ENCODE results near the gene MYH3.

The MYH3 gene

DNA sequence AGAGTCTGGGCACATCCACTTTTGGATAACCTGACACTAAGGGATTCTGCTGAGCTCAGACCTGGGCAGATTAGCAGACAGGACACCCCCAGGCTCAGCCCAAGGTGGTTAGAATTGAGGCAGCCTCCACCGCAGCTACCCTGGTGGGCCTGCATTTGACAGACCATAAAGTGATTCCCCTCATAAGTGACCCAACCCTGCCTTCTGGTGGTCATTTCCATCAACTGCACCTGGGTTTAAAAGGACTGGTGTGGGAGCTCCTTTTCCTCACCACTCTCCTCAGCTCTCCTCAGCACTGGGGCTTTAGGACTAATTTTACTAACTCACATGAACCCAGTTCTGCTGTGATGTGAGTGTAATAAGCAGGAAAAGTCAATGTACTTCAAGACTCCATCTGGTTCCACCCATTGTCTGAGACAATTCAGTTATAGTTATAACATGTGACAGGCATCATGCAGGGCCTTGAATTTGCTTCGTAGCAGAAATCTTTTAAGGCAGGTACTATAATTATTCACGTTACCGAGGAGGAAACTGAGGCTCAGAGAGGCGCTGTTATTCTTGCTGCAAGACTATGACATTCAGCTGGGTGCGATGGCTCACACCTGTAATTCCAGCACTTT lies 42.5 kb downstream of the MYH3 start:
- Histone ChIP-seq H3K4me1 (ENCODE audit: control insufficient read depth, insufficient read depth, low read length, poor library complexity, severe bottlenecking) (peaks cover 9% of the 10 kb centered on the region), H3K27ac (ENCODE audit: low read depth, low read length, severe bottlenecking) (no peak overlapping the region), H3K36me3 (ENCODE audit: control insufficient read depth, insufficient read depth, low read length) (no peaks in the 10 kb centered on the region), H3K4me3 (ENCODE audit: extremely low read depth, insufficient read depth, low read length, poor library complexity, severe bottlenecking) (no peak overlapping the region), H3K9me3 (ENCODE audit: control insufficient read depth, low read length) (no peaks in the 10 kb centered on the region)
- WGBS, 2 experiments (ENCODE audit: insufficient coverage in 2 of 2): 78 to 92% methylated on average over 5 of the region's 6 CpGs

DNA sequence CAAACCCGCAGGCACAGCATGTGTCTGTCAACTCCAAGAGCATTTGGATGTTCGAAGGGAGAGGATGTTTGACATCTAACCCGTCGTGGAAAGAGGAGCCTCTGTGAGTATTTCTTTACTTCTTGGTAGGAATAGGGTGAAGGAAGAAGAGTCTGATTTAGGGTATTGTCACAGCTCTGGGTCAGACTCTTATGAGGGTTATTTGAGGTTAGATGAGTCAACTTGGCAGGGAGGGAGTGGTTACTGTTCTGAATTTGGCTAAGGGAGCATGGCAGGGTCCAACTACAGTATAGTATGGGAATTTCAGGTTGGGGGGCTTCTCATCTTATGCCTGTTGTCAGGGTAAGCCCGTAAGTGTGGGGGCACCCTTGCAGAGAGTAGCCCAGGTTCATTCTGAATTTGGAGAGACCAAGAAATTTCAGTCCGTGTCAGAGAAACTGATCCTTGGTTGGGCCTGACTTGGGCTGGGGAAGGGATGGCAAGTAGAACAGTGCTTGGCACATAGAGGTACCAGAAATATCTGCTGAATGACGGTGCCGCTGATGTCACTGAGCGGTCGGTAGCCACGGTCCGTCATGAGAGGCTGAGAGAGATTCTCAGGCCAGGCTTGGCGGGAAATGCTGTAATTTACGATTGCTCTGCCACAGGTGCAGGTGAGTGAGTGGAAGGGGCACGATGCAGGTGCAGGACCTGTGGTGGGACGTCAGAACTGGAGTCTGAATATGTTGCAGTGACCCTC lies 43.2 kb downstream of the MYH3 start:
- H3K4me3 ChIP-seq (ENCODE audit: extremely low read depth, insufficient read depth, low read length, poor library complexity, severe bottlenecking): no peak overlapping the region
- no peak overlapping the region for H3K27ac ChIP-seq (ENCODE audit: low read depth, low read length, severe bottlenecking)
- WGBS, 2 experiments (ENCODE audit: insufficient coverage in 2 of 2): 87 to 90% methylated on average over 15 to 16 of the region's 16 CpGs
- H3K36me3 ChIP-seq (ENCODE audit: control insufficient read depth, insufficient read depth, low read length): no peaks in the 10 kb centered on the region
- peaks cover 9% of the 10 kb centered on the region for H3K4me1 ChIP-seq (ENCODE audit: control insufficient read depth, insufficient read depth, low read length, poor library complexity, severe bottlenecking)
- no peaks in the 10 kb centered on the region for H3K9me3 ChIP-seq (ENCODE audit: control insufficient read depth, low read length)

DNA sequence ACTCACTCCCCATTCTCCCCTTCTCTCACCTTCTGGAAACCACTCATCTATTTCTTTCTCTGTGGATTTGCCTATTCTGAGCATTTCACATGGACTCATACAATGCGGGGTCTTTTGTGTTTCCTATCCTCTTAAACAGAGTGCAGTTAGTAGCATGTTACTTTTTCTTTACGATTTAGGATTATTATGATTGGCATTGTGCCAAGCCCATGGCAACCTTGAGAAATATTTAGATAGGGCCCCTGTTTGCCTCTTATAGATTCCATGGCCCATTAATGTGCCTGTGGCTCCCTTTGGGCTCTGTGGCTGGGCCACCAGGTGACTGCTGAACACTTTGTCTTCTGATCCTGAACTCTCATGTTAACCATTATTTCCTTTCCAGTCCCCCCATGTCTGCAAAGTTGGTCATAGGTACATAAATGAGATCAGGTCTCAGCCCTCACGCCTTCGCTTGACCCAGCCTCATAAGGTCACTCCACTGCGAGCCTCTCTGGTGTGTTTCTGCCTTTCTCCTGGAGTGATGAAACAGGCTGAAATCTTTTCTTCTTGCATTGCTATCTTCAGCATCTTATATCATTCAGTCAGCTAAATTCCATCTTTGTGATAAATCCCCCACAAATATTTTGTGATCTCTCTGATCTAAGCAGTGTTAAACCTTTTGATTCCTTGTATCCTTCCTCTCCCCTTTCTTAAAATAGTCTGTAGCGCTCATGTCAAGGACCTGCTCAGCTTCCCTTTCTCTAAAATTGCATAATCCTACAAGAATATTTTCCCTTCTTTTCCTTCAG lies 44.0 kb downstream of the MYH3 start:
- Histone ChIP-seq H3K36me3 (ENCODE audit: control insufficient read depth, insufficient read depth, low read length) (no peaks in the 10 kb centered on the region), H3K27ac (ENCODE audit: low read depth, low read length, severe bottlenecking) (no peak overlapping the region), H3K4me1 (ENCODE audit: control insufficient read depth, insufficient read depth, low read length, poor library complexity, severe bottlenecking) (peaks cover 9% of the 10 kb centered on the region), H3K4me3 (ENCODE audit: extremely low read depth, insufficient read depth, low read length, poor library complexity, severe bottlenecking) (no peak overlapping the region), H3K9me3 (ENCODE audit: control insufficient read depth, low read length) (no peaks in the 10 kb centered on the region)
- 77 to 98% methylated on average over 3 to 4 of the region's 6 CpGs for WGBS, 2 experiments (ENCODE audit: insufficient coverage in 2 of 2)

DNA sequence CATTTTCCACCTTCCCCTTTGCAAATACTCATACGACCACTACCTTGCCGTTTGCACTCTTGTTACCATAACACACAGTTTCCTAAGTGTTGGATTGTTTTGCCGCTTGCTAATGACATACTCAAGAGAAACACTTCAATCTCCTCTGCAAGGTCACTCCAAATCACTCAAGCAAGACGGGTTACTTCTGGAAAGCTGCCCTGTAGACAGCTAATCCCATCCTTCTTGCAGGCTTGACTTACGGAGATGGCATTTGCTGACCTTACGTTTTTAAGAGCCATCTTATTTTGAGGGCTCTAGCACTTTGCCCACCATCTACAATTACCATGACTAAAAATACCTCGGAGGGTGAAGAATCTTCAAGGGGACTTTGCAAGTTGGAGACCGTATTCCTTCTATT lies 46.2 kb downstream of the MYH3 start:
- no peaks in the 10 kb centered on the region for H3K9me3 ChIP-seq (ENCODE audit: control insufficient read depth, low read length)
- H3K27ac ChIP-seq (ENCODE audit: low read depth, low read length, severe bottlenecking): no peak overlapping the region
- 84 to 90% methylated on average over 8 of the region's 8 CpGs for WGBS, 2 experiments (ENCODE audit: insufficient coverage in 2 of 2)
- peaks cover 9% of the 10 kb centered on the region for H3K4me1 ChIP-seq (ENCODE audit: control insufficient read depth, insufficient read depth, low read length, poor library complexity, severe bottlenecking)
- no peaks in the 10 kb centered on the region for H3K36me3 ChIP-seq (ENCODE audit: control insufficient read depth, insufficient read depth, low read length)
- no peak overlapping the region for H3K4me3 ChIP-seq (ENCODE audit: extremely low read depth, insufficient read depth, low read length, poor library complexity, severe bottlenecking)

DNA sequence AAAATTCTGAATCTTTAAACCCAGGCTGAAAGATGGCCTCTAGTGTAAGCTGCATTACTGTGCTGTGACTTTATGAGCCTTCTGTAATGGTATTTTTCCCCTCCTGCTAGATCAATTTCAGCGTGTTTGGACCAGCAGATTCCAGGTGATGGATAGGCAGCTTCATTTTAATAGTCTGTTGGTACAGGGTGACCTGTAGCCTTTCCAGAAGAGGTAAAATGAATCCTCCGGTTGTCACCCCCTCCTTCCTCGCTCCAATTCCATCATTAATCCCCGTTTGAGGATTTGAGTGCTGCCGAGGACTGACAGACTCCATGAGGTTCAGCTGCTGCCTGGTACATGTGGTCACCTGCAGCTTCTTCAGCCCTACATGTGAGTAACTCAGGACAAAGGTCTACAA lies 48.9 kb downstream of the MYH3 start:
- Histone ChIP-seq H3K27ac (ENCODE audit: low read depth, low read length, severe bottlenecking) (no peak overlapping the region), H3K36me3 (ENCODE audit: control insufficient read depth, insufficient read depth, low read length) (no peaks in the 10 kb centered on the region), H3K9me3 (ENCODE audit: control insufficient read depth, low read length) (no peaks in the 10 kb centered on the region), H3K4me1 (ENCODE audit: control insufficient read depth, insufficient read depth, low read length, poor library complexity, severe bottlenecking) (no peaks in the 10 kb centered on the region), H3K4me3 (ENCODE audit: extremely low read depth, insufficient read depth, low read length, poor library complexity, severe bottlenecking) (no peak overlapping the region)
- 89 to 96% methylated on average over 3 to 4 of the region's 5 CpGs for WGBS, 2 experiments (ENCODE audit: insufficient coverage in 2 of 2)

DNA sequence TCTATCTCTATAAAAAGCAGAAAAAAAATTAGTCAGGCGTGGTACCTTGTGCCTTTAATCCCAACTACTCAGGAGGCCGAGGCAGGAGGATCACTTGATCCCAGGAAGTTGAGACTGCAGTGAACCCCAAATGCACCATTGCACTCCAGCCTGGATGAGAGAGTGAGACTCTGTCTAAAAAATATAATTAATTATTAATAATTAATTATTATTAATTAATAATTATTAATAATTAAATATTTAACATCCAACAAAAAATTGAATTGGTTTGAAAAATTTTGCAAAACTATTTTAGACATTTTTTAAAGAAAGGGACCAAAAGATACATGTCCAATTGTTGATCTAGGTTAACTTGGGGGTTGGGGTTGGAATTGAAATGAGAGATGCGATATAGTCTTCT lies 51.0 kb downstream of the MYH3 start:
- H3K27ac ChIP-seq (ENCODE audit: low read depth, low read length, severe bottlenecking): no peak overlapping the region
- H3K4me3 ChIP-seq (ENCODE audit: extremely low read depth, insufficient read depth, low read length, poor library complexity, severe bottlenecking): no peak overlapping the region
- WGBS, 2 experiments (ENCODE audit: insufficient coverage in 2 of 2): 100% methylated on average over 2 of the region's 3 CpGs; no CpG with 5 or more reads in 1 of the 2 experiments
- no peaks in the 10 kb centered on the region for H3K36me3 ChIP-seq (ENCODE audit: control insufficient read depth, insufficient read depth, low read length)
- no peaks in the 10 kb centered on the region for H3K9me3 ChIP-seq (ENCODE audit: control insufficient read depth, low read length)
- no peaks in the 10 kb centered on the region for H3K4me1 ChIP-seq (ENCODE audit: control insufficient read depth, insufficient read depth, low read length, poor library complexity, severe bottlenecking)

DNA sequence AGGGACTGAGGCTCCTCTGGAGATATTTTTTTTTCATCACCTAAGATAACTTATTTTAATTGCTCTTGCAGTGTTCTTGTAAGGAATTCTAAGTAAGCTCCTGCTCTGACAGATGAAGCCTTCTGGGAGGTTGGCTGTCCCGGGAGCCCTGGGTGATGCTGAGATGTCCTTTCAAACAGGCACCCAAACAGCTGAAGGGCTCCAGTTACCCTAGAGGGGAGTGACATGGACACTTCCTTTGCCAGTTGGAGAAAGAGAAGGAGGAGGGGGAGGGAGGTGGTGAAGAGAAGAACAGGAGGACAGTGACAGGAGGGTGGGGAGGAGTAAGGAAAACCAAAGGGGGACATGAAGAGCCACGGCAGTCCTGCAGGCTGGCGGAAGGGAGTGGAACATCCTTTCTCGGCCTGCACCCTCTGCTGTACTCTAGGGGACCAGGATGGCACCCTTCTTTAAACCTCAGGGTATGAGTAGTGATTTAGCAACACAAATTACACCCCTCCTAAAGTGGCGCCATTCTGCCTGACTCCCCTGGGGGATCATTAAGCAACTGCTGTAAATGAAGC lies 51.8 kb downstream of the MYH3 start:
- 67% methylated on average over 2 of the region's 5 CpGs; no CpG with 5 or more reads in 1 of the 2 experiments for WGBS, 2 experiments (ENCODE audit: insufficient coverage in 2 of 2)
- Histone ChIP-seq H3K36me3 (ENCODE audit: control insufficient read depth, insufficient read depth, low read length) (no peaks in the 10 kb centered on the region), H3K4me3 (ENCODE audit: extremely low read depth, insufficient read depth, low read length, poor library complexity, severe bottlenecking) (no peak overlapping the region), H3K4me1 (ENCODE audit: control insufficient read depth, insufficient read depth, low read length, poor library complexity, severe bottlenecking) (no peaks in the 10 kb centered on the region), H3K9me3 (ENCODE audit: control insufficient read depth, low read length) (no peaks in the 10 kb centered on the region), H3K27ac (ENCODE audit: low read depth, low read length, severe bottlenecking) (no peak overlapping the region)

DNA sequence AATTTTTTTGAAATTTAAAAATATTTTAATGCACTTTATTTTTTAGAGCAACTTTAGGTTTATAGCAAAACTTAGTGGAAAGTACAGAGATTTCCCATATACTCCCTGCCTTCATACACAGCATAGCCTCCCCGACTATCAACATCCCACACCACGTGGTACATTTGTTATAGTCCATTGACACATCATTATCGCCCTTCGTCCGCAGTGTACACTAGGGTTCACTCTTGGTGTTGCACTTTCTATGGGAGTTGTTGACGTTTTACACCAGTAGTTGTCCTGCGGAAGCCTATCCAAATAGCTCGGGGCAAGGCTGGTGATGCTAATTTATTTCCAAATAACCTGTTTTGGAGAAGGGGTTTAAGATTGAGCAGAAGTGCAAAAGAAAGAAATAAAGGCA lies 52.6 kb downstream of the MYH3 start:
- WGBS, 2 experiments (ENCODE audit: insufficient coverage in 2 of 2): 89 to 96% methylated on average over 4 to 8 of the region's 8 CpGs

DNA sequence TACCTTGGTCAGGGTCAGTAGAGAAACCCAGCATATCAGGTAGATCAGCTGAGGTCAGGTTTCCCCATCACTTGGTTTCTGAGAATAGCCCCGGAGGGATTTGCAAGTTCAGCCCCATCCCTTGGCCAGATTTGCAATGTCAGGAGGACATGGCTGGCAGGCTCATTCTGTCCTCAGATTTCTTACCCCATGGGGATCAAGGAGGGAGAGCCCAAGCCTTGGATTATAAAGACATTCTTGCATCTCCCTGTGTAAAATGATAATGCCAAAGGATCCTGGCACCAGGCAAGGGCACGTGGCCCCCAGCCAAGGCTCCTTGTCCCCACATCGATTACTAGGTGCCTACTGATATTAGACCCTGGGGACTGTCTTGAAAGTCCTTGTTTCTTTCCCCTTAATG lies 53.2 kb downstream of the MYH3 start:
- H3K27ac ChIP-seq (ENCODE audit: low read depth, low read length, severe bottlenecking): no peak overlapping the region
- no peak overlapping the region for H3K4me3 ChIP-seq (ENCODE audit: extremely low read depth, insufficient read depth, low read length, poor library complexity, severe bottlenecking)
- no peaks in the 10 kb centered on the region for H3K9me3 ChIP-seq (ENCODE audit: control insufficient read depth, low read length)
- no peaks in the 10 kb centered on the region for H3K36me3 ChIP-seq (ENCODE audit: control insufficient read depth, insufficient read depth, low read length)
- WGBS, 2 experiments (ENCODE audit: insufficient coverage in 2 of 2): 82 to 84% methylated on average over 2 to 3 of the region's 3 CpGs
- H3K4me1 ChIP-seq (ENCODE audit: control insufficient read depth, insufficient read depth, low read length, poor library complexity, severe bottlenecking): no peaks in the 10 kb centered on the region

More for the DNA sequence above, 52.6 kb downstream of the MYH3 start:
- Histone ChIP-seq H3K27ac (ENCODE audit: low read depth, low read length, severe bottlenecking) (no peak overlapping the region), H3K4me1 (ENCODE audit: control insufficient read depth, insufficient read depth, low read length, poor library complexity, severe bottlenecking) (no peaks in the 10 kb centered on the region), H3K9me3 (ENCODE audit: control insufficient read depth, low read length) (no peaks in the 10 kb centered on the region), H3K4me3 (ENCODE audit: extremely low read depth, insufficient read depth, low read length, poor library complexity, severe bottlenecking) (no peak overlapping the region), H3K36me3 (ENCODE audit: control insufficient read depth, insufficient read depth, low read length) (no peaks in the 10 kb centered on the region)

DNA sequence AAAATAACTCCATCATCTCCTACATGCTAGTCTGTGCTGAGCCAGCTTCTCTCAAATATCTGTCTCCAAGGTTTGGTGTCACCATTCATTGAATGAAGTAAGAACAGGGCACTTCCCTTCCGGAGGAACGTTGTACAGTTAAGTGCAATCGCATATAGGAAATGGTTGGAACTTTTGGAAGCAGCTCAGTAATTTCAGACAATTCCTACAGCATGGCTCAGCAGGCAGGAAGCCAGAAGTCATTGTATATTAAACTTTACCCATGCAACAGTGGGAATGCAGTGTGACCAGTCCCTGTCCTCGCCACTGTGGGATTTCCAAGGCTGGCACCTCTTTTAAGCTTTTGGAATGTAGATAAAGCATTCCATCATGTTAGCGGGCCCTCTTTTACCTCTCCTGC lies 56.5 kb downstream of the MYH3 start:
- Histone ChIP-seq H3K36me3 (ENCODE audit: control insufficient read depth, insufficient read depth, low read length) (no peaks in the 10 kb centered on the region), H3K27ac (ENCODE audit: low read depth, low read length, severe bottlenecking) (no peak overlapping the region), H3K9me3 (ENCODE audit: control insufficient read depth, low read length) (no peaks in the 10 kb centered on the region), H3K4me3 (ENCODE audit: extremely low read depth, insufficient read depth, low read length, poor library complexity, severe bottlenecking) (no peak overlapping the region), H3K4me1 (ENCODE audit: control insufficient read depth, insufficient read depth, low read length, poor library complexity, severe bottlenecking) (no peaks in the 10 kb centered on the region)
- 80 to 85% methylated on average over 5 of the region's 5 CpGs for WGBS, 2 experiments (ENCODE audit: insufficient coverage in 2 of 2)
